Stimulated activated CD8-positive, alpha-beta memory T cell treated with anti-CD3 and anti-CD28 coated beads, Interleukin-7, amount 100 ng/mL, for 4 hours (primary cell): ENCODE results near the gene MRO.
A peak's percentile ranks its signal among the peaks of the same experiment; 100 is the strongest.
"Not testable (repeated sequence)": the region's sequence is repeated elsewhere in the genome, so short reads cannot be mapped to it uniquely, and the experiment has no call there.

Experiments
- DNase-seq, 2 donors: peaks; one replicate each; pipeline ENCODE4 v3.0.0-alpha.2; 2020; ENCODE audit warnings: low read depth in 2 of 2

The MRO gene

GRCh38 chr18:50819728-50820378, at the start of gene MRO:
TSS of gene MRO (minus strand) at chr18:50820016. CDS start at chr18:50809400, 10,616 bp downstream.
- DNase-seq = peak; percentile 62 to 66

GRCh38 chr18:50869150-50869549, 49.3 kb upstream of the MRO start:
- no peak for DNase-seq

- DNase-seq = no peak
These were observed 46.9 kb upstream of the MRO start for GRCh38 chr18:50866765-50867164.

- no peak for DNase-seq
These were observed 44.1 kb upstream of the MRO start for GRCh38 chr18:50863840-50864375.

- DNase-seq = no peak
These were observed 42.6 kb upstream of the MRO start for GRCh38 chr18:50862401-50862800.

- no peak for DNase-seq
These were observed 41.8 kb upstream of the MRO start for GRCh38 chr18:50861617-50862016.

- no peak for DNase-seq
These were observed 40.2 kb upstream of the MRO start for GRCh38 chr18:50859793-50860555.

GRCh38 chr18:50857694-50858093, 37.9 kb upstream of the MRO start:
- no peak for DNase-seq

- DNase-seq = not testable (repeated sequence)
These were observed 37.4 kb upstream of the MRO start for GRCh38 chr18:50857166-50857565.

GRCh38 chr18:50855976-50856757, 36.4 kb upstream of the MRO start:
- no peak for DNase-seq

- no peak for DNase-seq
These were observed 34.1 kb upstream of the MRO start for GRCh38 chr18:50853863-50854271.

GRCh38 chr18:50850307-50851065, 30.7 kb upstream of the MRO start:
- DNase-seq = no peak

- DNase-seq = no peak
These were observed 29.6 kb upstream of the MRO start for GRCh38 chr18:50849419-50849821.

GRCh38 chr18:50848991-50849390, 29.2 kb upstream of the MRO start:
- no peak for DNase-seq

GRCh38 chr18:50848061-50848551, 28.3 kb upstream of the MRO start:
- DNase-seq = no peak

- DNase-seq = no peak
These were observed 27.4 kb upstream of the MRO start for GRCh38 chr18:50847192-50847591.

- DNase-seq = no peak
These were observed 25.1 kb upstream of the MRO start for GRCh38 chr18:50844960-50845359.

GRCh38 chr18:50844554-50844953, 24.7 kb upstream of the MRO start:
- DNase-seq = no peak

- no peak for DNase-seq
These were observed 23.0 kb upstream of the MRO start for GRCh38 chr18:50842846-50843245.

- no peak for DNase-seq
These were observed 20.2 kb upstream of the MRO start for GRCh38 chr18:50839996-50840395.

GRCh38 chr18:50839341-50839740, 19.5 kb upstream of the MRO start:
- DNase-seq = no peak
